ENCODE results near the gene OVCH2.

- TF ChIP-seq CTCF (IDR thresholded peaks at IDR 0.05) (no peak), POLR2AphosphoS5 (IDR thresholded peaks at IDR 0.05) (no peak), EP300 (IDR thresholded peaks at IDR 0.05) (no peak), POLR2A (IDR thresholded peaks at IDR 0.05) (no peak)
These were observed 61.1 kb downstream of the OVCH2 start for GRCh38 chr11:7645206-7645605.

Data from stomach (tissue), 4 donors.